GM10266 (cell line): ENCODE data around the gene SLC5A10.

Source experiments
- DNase-seq: peaks from one replicate; pipeline ENCODE4 v3.0.0; 2012; ENCODE audit errors: extremely low spot score
- CTCF ChIP-seq: IDR thresholded peaks from 2 replicates; pipeline ENCODE4 v1.5.1; 2012; ENCODE audit warnings: mild to moderate bottlenecking, low read depth; ENCODE audit not compliant: control insufficient read depth, insufficient read depth; ENCODE audit errors: missing control alignments

The SLC5A10 gene

GRCh38 chr17:18956581-18956980, 4.6 kb downstream of the SLC5A10 start:
- DNase-seq, result no peak

GRCh38 chr17:18957831-18958230, 5.9 kb downstream of the SLC5A10 start:
- no peak for DNase-seq
- TF ChIP-seq CTCF, result no peak

More at GRCh38 chr17:18956581-18956980, 4.6 kb downstream of the SLC5A10 start:
- no peak for TF ChIP-seq CTCF

- no peak for TF ChIP-seq CTCF
- DNase-seq, result no peak
Measured at GRCh38 chr17:18958611-18959010, 6.6 kb downstream of the SLC5A10 start.

- TF ChIP-seq CTCF, result no peak
- DNase-seq, result no peak
Measured at GRCh38 chr17:18959071-18959844, 7.3 kb downstream of the SLC5A10 start.

- no peak for DNase-seq
- TF ChIP-seq CTCF, result no peak
Measured at GRCh38 chr17:18959845-18960240, 7.9 kb downstream of the SLC5A10 start.

GRCh38 chr17:18960241-18960665, 8.3 kb downstream of the SLC5A10 start:
- no peak for DNase-seq
- TF ChIP-seq CTCF, result no peak

- peak; percentile 84 for DNase-seq
- peak; percentile 88 for TF ChIP-seq CTCF
Measured at GRCh38 chr17:18960803-18961511, 9.0 kb downstream of the SLC5A10 start.
